ENCODE data around the gene SRRM1.

- TF ChIP-seq POLR2AphosphoS5 (IDR thresholded peaks at IDR 0.05; ENCODE audit: low read depth, low read length) = no peak
- no peak for TF ChIP-seq CTCF (IDR thresholded peaks at IDR 0.05)
- no peak for TF ChIP-seq REST (IDR thresholded peaks at IDR 0.05; ENCODE audit: insufficient read depth in 1 of 2, low read depth in 2 of 2, low read length in 1 of 2)
- no peak for TF ChIP-seq TCF7L2 (IDR thresholded peaks at IDR 0.05; ENCODE audit: low read depth, low read length)
Observed at GRCh38 chr1:24648919-24649318, 5.8 kb downstream of the SRRM1 start.
